ENCODE measurements around the gene TNS1. TPM values are rescaled to one million over a fixed set of nuclear protein-coding genes. Genes with fewer than 3 reads are reported as not detected.

Gene TNS1
- total and polyA plus RNA-seq, 8 donors, result 38.5 to 166 (median 102) TPM

DNA sequence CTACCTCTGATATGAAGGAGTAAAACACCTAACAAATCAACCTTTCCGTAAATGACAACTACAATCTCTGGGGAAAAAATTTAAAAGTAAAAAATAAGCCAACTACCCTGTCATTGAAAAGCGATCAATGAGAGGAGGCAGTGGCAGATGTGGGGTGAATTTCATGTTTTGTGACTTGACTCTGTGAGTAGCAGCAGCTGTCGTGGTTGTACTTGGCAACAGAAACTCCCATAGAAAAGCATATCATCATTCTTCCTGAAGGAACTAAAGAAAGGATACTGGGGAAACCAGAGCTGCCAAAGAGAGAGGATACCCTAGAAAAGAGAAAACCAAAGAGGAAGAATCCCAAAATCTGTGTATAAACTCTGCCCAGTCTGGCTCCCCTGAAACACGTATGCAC lies 236.4 kb downstream of the TNS1 start:
- WGBS, 2 donors, result 89 to 90% methylated on average over 4 of the region's 4 CpGs
- H3K4me3 ChIP-seq, result no peak overlapping the region
- H3K4me1 ChIP-seq, result no peaks in the 10 kb centered on the region
- TF ChIP-seq, protein P1, sequence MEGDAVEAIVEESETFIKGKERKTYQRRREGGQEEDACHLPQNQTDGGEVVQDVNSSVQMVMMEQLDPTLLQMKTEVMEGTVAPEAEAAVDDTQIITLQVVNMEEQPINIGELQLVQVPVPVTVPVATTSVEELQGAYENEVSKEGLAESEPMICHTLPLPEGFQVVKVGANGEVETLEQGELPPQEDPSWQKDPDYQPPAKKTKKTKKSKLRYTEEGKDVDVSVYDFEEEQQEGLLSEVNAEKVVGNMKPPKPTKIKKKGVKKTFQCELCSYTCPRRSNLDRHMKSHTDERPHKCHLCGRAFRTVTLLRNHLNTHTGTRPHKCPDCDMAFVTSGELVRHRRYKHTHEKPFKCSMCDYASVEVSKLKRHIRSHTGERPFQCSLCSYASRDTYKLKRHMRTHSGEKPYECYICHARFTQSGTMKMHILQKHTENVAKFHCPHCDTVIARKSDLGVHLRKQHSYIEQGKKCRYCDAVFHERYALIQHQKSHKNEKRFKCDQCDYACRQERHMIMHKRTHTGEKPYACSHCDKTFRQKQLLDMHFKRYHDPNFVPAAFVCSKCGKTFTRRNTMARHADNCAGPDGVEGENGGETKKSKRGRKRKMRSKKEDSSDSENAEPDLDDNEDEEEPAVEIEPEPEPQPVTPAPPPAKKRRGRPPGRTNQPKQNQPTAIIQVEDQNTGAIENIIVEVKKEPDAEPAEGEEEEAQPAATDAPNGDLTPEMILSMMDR (IDR thresholded peaks at IDR 0.05), result no peak
- no peak overlapping the region for H3K27ac ChIP-seq
- peaks cover 0 to 2% (median 0%) of the 10 kb centered on the region in 3 donors for H3K36me3 ChIP-seq
- H3K27me3 ChIP-seq, result no peaks in the 10 kb centered on the region
- no peaks in the 10 kb centered on the region for H3K9me3 ChIP-seq
- no peak for ATAC-seq
- FAIRE-seq, result no peak
- intact Hi-C loops (cut with DNase I), result no loop called here
- no peak for DNase-seq

DNA sequence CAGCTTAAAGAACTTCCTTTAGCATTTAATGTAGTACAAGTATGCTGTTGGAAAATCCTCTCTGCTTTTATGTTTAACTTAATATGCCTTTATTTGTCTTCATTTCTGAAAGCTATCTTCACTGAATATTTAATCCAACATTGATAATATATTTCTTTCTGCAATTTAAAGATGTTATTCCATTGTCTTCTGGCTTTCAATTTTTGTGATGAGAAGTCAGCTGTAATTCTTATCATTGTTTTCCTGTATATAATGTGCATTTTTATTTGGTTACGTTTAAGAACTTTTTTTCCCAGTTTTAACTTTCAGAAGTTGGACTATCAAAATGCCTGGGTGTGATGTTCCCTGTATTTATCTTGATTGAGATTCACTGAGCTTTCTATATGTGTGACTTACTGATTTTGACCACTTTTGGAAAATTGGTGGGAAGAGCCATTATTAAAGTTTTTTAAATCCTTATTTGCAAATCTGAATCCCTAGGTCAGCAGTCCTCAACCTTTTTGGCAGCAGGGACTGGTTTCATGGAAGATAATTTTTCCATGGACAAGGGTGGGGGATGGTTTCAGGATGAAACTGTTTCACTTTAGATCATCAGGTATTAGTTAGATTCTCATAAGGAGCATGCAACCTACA lies 241.0 kb downstream of the TNS1 start:
- FAIRE-seq (no peak), ATAC-seq (no peak), DNase-seq (no peak)
- Histone ChIP-seq H3K4me3 (no peak overlapping the region), H3K9me3 (no peaks in the 10 kb centered on the region), H3K27me3 (no peaks in the 10 kb centered on the region), H3K4me1 (no peaks in the 10 kb centered on the region), H3K36me3 (peaks cover 0 to 2% (median 0%) of the 10 kb centered on the region in 3 donors), H3K27ac (no peak overlapping the region)
- intact Hi-C loops (cut with DNase I), result no loop called here
- WGBS, 2 donors, result 90 to 98% methylated on average over 1 of the region's 1 CpG
- TF ChIP-seq, protein P1 (IDR thresholded peaks at IDR 0.05), result no peak

DNA sequence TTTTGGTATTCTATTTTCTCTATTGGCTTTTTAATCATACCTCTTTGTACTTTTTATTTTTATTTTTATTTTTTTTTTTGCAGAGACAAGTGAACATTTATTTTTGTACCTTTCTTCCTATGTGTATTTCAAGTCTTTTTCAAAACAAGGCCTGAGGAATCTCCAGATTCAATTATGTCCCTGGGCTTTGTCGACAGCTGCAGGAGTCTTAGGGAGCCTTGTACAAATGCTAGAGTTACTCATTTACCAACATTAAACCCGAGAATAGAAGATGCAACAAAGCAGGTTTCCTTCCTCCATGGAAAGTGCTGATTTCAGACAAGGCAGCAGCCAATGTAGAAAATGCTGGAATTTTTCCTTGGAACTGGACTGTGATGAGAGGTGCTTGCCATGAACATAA lies 242.8 kb downstream of the TNS1 start:
- ATAC-seq (no peak), FAIRE-seq (no peak), DNase-seq (no peak)
- no peaks in the 10 kb centered on the region for H3K27me3 ChIP-seq
- no peak overlapping the region for H3K27ac ChIP-seq
- intact Hi-C loops (cut with DNase I), result no loop called here
- WGBS, 2 donors, result 58 to 67% methylated on average over 2 of the region's 2 CpGs
- TF ChIP-seq, protein P1 (IDR thresholded peaks at IDR 0.05), result no peak
- H3K4me3 ChIP-seq, result no peak overlapping the region
- H3K36me3 ChIP-seq, result peaks cover 0 to 2% (median 0%) of the 10 kb centered on the region in 3 donors
- no peaks in the 10 kb centered on the region for H3K9me3 ChIP-seq
- H3K4me1 ChIP-seq, result no peaks in the 10 kb centered on the region

DNA sequence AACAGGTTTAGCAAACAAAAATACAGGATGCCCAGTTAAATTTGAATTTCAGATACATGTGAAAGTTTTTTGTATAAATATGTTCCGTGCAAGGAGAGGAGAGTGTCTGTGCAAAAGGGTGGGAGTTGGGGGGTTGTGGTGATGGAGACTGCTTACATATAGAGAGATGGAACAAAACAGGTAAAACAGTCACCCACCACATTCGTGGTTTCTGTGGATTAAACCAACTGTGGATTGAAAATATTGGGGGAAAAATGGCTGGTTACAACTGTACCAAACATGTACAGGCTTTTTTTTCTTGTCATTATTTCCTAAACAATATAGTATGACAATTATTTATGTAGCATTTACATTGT lies 245.7 kb downstream of the TNS1 start:
- no peaks in the 10 kb centered on the region for H3K27me3 ChIP-seq
- ATAC-seq (no peak), FAIRE-seq (no peak), DNase-seq (no peak)
- no peaks in the 10 kb centered on the region for H3K9me3 ChIP-seq
- TF ChIP-seq, protein P1 (IDR thresholded peaks at IDR 0.05), result no peak
- 83 to 85% methylated on average over 2 of the region's 2 CpGs for WGBS, 2 donors
- H3K36me3 ChIP-seq, result no peaks in the 10 kb centered on the region
- intact Hi-C loops (cut with DNase I), result no loop called here
- no peaks in the 10 kb centered on the region for H3K4me1 ChIP-seq
- no peak overlapping the region for H3K4me3 ChIP-seq
- H3K27ac ChIP-seq, result no peak overlapping the region

DNA sequence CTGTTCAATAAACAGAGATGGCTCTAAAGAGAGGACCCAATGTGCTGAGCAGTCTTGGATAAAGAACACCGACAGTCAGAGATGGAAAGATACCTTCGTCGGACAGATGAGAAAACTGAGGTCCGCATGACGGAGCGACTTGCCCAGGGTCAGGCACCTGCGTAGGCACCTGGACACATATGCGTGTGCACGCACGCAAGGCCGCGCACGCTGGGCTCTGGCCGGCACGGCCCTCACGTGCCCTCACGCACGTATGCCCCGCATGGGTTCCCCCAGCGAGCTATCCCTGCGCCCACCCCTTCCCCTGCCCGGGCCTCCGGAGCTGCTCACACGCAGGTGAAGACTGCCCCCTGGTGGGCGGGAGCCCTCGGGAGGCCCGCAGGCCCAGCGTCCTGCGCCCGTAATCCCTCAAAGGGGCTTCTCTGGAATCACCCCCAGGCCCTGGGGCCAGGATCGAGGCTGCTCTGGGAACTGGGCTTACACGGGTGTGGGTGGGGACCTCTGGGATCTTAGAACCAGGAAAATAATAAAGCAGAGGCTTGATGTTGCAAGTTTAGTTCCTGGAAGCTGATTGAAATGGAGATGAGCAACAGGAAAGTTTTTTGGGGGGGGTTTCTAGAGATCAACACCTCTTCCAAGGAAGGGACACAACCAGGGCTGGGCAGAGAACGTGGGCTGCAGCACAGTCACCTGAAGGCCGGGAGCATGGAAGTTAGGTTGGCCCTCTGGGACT lies 246.3 kb downstream of the TNS1 start:
- intact Hi-C loops (cut with DNase I), result no loop called here
- TF ChIP-seq, protein P1 (IDR thresholded peaks at IDR 0.05), result peak; percentile 60 to 75 (median 72)
- Histone ChIP-seq H3K27ac (no peak overlapping the region), H3K9me3 (no peaks in the 10 kb centered on the region), H3K4me1 (no peaks in the 10 kb centered on the region), H3K27me3 (no peaks in the 10 kb centered on the region), H3K36me3 (no peaks in the 10 kb centered on the region), H3K4me3 (peak overlapping the region in 2 of 4 donors; percentile 12 to 23)
- ATAC-seq (peak; percentile 58 to 91 (median 86)), DNase-seq (peak; percentile 42 to 88 (median 58)), FAIRE-seq (no peak)
- WGBS, 2 donors, result 22 to 39% methylated on average over 34 of the region's 34 CpGs

Measured in pancreas (tissue), 10 donors.